IMR-90 (cell line): ENCODE data around the gene CSAD. TPM values are rescaled to one million over a fixed set of nuclear protein-coding genes. Genes with fewer than 3 reads are reported as not detected.

ENCODE experiments used
- ATAC-seq: fragments of 200-7000 bp; cut with Tn5 transposase; 2 replicates; pipeline ENCODE4 v1.9.1; 2020; ENCODE audit warnings: low read depth, mild to moderate bottlenecking, moderate library complexity
- BruUV-seq: library from RNA; stranded (reverse); fragments of 400-500 nt; replicated peaks from 2 replicates; lab custom pipeline; 2021; lab: Mats Ljungman, UMichigan
- CTCF ChIA-PET: fragments of 300-600 bp; formaldehyde crosslinking; extraction: SDS; loops from one replicate; lab custom pipeline; 2021; ENCODE audit warnings: antibody characterized with exemption; lab: Yijun Ruan, JAX
- POLR2A ChIA-PET: fragments of 300-600 bp; sonication (Branson Sonifier 250); formaldehyde crosslinking; loops from one replicate; lab custom pipeline; 2022; ENCODE audit warnings: antibody characterized with exemption; ENCODE audit not compliant: unreplicated experiment; lab: Charles Lee
- DNase-seq: peaks from one replicate; pipeline ENCODE4 v3.0.0; 2013
- H2AFZ ChIP-seq: replicated peaks from 2 replicates; pipeline ENCODE3; 2013; ENCODE audit warnings: low read length, mild to moderate bottlenecking; ENCODE audit not compliant: poor library complexity
- H2AK5ac ChIP-seq: 2 replicates; pipeline ENCODE4 v1.6.1; 2013; ENCODE audit warnings: low read depth, low read length, inconsistent platforms
- H2AK9ac ChIP-seq: replicated peaks from 2 replicates; pipeline ENCODE3; 2013; ENCODE audit warnings: mild to moderate bottlenecking, low read depth, low read length, moderate library complexity; ENCODE audit not compliant: poor library complexity
- H2BK120ac ChIP-seq: 2 replicates; pipeline ENCODE4 v1.6.1; 2013; ENCODE audit warnings: low read depth, low read length, inconsistent platforms
- H2BK15ac ChIP-seq: 3 replicates; pipeline ENCODE4 v1.6.1; 2013; ENCODE audit warnings: low read depth, low read length, inconsistent platforms
- H2BK20ac ChIP-seq: 2 replicates; pipeline ENCODE4 v1.6.1; 2013; ENCODE audit warnings: low read depth, mild to moderate bottlenecking, inconsistent platforms, low read length, moderate library complexity
- H2BK5ac ChIP-seq: 2 replicates; pipeline ENCODE4 v1.6.1; 2013; ENCODE audit warnings: mild to moderate bottlenecking, low read depth, low read length, inconsistent platforms; ENCODE audit not compliant: poor library complexity, severe bottlenecking
- H3K14ac ChIP-seq: replicated peaks from 2 replicates; pipeline ENCODE4 v1.6.1; 2013; ENCODE audit warnings: low read depth, low read length, inconsistent platforms
- H3K18ac ChIP-seq: 2 replicates; pipeline ENCODE4 v1.6.1; 2013; ENCODE audit warnings: low read depth, low read length, control low read depth
- H3K23ac ChIP-seq: 2 replicates; pipeline ENCODE4 v1.6.1; 2013; ENCODE audit warnings: low read depth, low read length, inconsistent platforms
- H3K27ac ChIP-seq: 2 replicates; pipeline ENCODE4 v1.5.1; 2013; ENCODE audit warnings: mild to moderate bottlenecking, control low read depth, low read length; ENCODE audit not compliant: insufficient read depth
- H3K27me3 ChIP-seq: 2 replicates; pipeline ENCODE4 v1.6.1; 2013; ENCODE audit warnings: low read length; ENCODE audit not compliant: control insufficient read depth, insufficient read depth
- H3K36me3 ChIP-seq: 2 replicates; pipeline ENCODE4 v1.6.1; 2013; ENCODE audit warnings: low read length, mixed read lengths; ENCODE audit not compliant: control insufficient read depth, insufficient read depth
- H3K4ac ChIP-seq: 2 replicates; pipeline ENCODE4 v1.6.1; 2013; ENCODE audit warnings: low read depth, low read length, inconsistent platforms
- H3K4me1 ChIP-seq: 2 replicates; pipeline ENCODE4 v1.6.1; 2013; ENCODE audit warnings: low read length, mixed read lengths; ENCODE audit not compliant: control insufficient read depth, insufficient read depth
- H3K4me2 ChIP-seq: 2 replicates; pipeline ENCODE4 v1.6.1; 2013; ENCODE audit warnings: low read depth, mild to moderate bottlenecking, control low read depth, low read length, moderate library complexity
- H3K4me3 ChIP-seq: 2 replicates; pipeline ENCODE4 v1.5.1; 2013; ENCODE audit warnings: low read depth, mild to moderate bottlenecking, control low read depth, low read length, moderate library complexity; ENCODE audit not compliant: insufficient read depth
- H3K56ac ChIP-seq: 2 replicates; pipeline ENCODE4 v1.6.1; 2013; ENCODE audit warnings: low read length, inconsistent platforms; ENCODE audit not compliant: insufficient read depth; ENCODE audit errors: extremely low read depth
- H3K79me1 ChIP-seq, 2 experiments: 2 replicates each; pipeline ENCODE4 v1.6.1; 2013; ENCODE audit warnings: low read length in 2 of 2, inconsistent platforms in 1 of 2, low read depth in 1 of 2
- H3K9ac ChIP-seq: 2 replicates; pipeline ENCODE4 v1.6.1; 2013; ENCODE audit warnings: low read depth, low read length, control low read depth
- H3K9me1 ChIP-seq: 2 replicates; pipeline ENCODE4 v1.6.1; 2013; ENCODE audit warnings: low read length, inconsistent platforms; ENCODE audit not compliant: insufficient read depth
- H3K9me3 ChIP-seq: 2 replicates; pipeline ENCODE4 v1.6.1; 2013; ENCODE audit warnings: low read length; ENCODE audit not compliant: control insufficient read depth, insufficient read depth
- H4K20me1 ChIP-seq: 2 replicates; pipeline ENCODE4 v1.6.1; 2013; ENCODE audit warnings: low read length, inconsistent platforms; ENCODE audit not compliant: insufficient read depth
- H4K5ac ChIP-seq: 2 replicates; pipeline ENCODE4 v1.6.1; 2013; ENCODE audit warnings: mild to moderate bottlenecking, low read depth, low read length, control low read depth
- H4K8ac ChIP-seq, 2 experiments: 2 replicates each; pipeline ENCODE4 v1.6.1; 2013; ENCODE audit warnings: low read depth in 2 of 2, low read length in 2 of 2, control low read depth in 1 of 2, inconsistent platforms in 1 of 2
- H4K91ac ChIP-seq: 2 replicates; pipeline ENCODE4 v1.6.1; 2013; ENCODE audit warnings: low read depth, low read length, inconsistent platforms; ENCODE audit not compliant: insufficient read depth
- BHLHE40 ChIP-seq: fragments of 150-350 bp; IDR thresholded peaks from 2 replicates; pipeline ENCODE4 v1.6.1; 2016; ENCODE audit warnings: mild to moderate bottlenecking, low read depth, low read length
- CEBPB ChIP-seq: IDR thresholded peaks from 2 replicates; pipeline ENCODE4 v1.6.1; 2012; ENCODE audit warnings: low read depth, low read length, improper control_type of control experiment
- CHD1 ChIP-seq: IDR thresholded peaks from 2 replicates; pipeline ENCODE4 v1.6.1; 2012; ENCODE audit warnings: low read depth, low read length, improper control_type of control experiment
- FOS ChIP-seq: fragments of 150-350 bp; IDR thresholded peaks from 2 replicates; pipeline ENCODE4 v1.6.1; 2016; ENCODE audit warnings: low read depth, low read length
- MAFK ChIP-seq: IDR thresholded peaks from 2 replicates; pipeline ENCODE4 v1.6.1; 2012; ENCODE audit warnings: low read depth, low read length, improper control_type of control experiment
- MAZ ChIP-seq: IDR thresholded peaks from 2 replicates; pipeline ENCODE4 v1.6.1; 2012; ENCODE audit warnings: low read depth, mild to moderate bottlenecking, low read length, improper control_type of control experiment, moderate library complexity, borderline replicate concordance
- MXI1 ChIP-seq: IDR thresholded peaks from 2 replicates; pipeline ENCODE4 v1.6.1; 2012; ENCODE audit warnings: low read depth, mild to moderate bottlenecking, low read length, moderate library complexity, borderline replicate concordance
- POLR2A ChIP-seq: IDR thresholded peaks from 2 replicates; pipeline ENCODE4 v1.6.1; 2012; ENCODE audit warnings: mild to moderate bottlenecking, low read depth, low read length
- RFX5 ChIP-seq: IDR thresholded peaks from 2 replicates; pipeline ENCODE4 v1.8.0; 2012; ENCODE audit warnings: low read depth, mild to moderate bottlenecking, low read length, moderate library complexity
- WGBS, 2 experiments: methylation state at CpG; one replicate each; pipeline versions ENCODE4 v1.1.5 to v1.1.7; 2013; ENCODE audit warnings: missing lambda C conversion rate in 2 of 2; ENCODE audit not compliant: insufficient read length in 1 of 2; ENCODE audit errors: extremely low coverage in 2 of 2; 5-methylcytosine and 5-hydroxymethylcytosine counted together
- dilution Hi-C: fragments of 300-500 bp; cut with HindIII; formaldehyde crosslinking; loops from one replicate; pipeline ENCODE4 v1.14.3; 2018; ENCODE audit warnings: low sequenced_read_pairs; ENCODE audit not compliant: unreplicated experiment
- in situ Hi-C: fragments of 300-500 bp; cut with MboI; formaldehyde crosslinking; loops from 3 replicates; pipeline ENCODE4 v1.14.3; 2019; ENCODE audit warnings: low sequenced_read_pairs, inconsistent platforms, mixed read lengths
- intact Hi-C: fragments of 100-400 bp; cut with micrococcal nuclease; formaldehyde crosslinking; loops from 2 replicates; pipeline ENCODE4 v1.10.0; 2022
- polyA plus RNA-seq, 3 experiments: library from polyadenylated mRNA; depleted of rRNA; stranded (reverse); fragments of >200 nt; gene quantifications; 2 replicates each; pipeline ENCODE4 v1.2.3, GENCODE V29; 2012; ENCODE audit warnings: low replicate concordance in 1 of 3
- total RNA-seq: library from RNA; depleted of rRNA; stranded (reverse); fragments of >200 nt; gene quantifications from 2 replicates; pipeline ENCODE4 v1.2.3, GENCODE V29; 2012
- TF ChIP-seq, protein P1 (sequence below): fragments of 150-350 bp; IDR thresholded peaks from 2 replicates; pipeline ENCODE4 v1.6.1; 2016; ENCODE audit warnings: low read depth, mild to moderate bottlenecking, low read length, moderate library complexity, borderline replicate concordance
- TF ChIP-seq, protein P2 (sequence below): fragments of 150-350 bp; IDR thresholded peaks from 2 replicates; pipeline ENCODE4 v1.6.1; 2017; ENCODE audit warnings: mild to moderate bottlenecking, antibody characterized with exemption, low read length, low read depth
- TF ChIP-seq, protein P3 (sequence below): conservative IDR thresholded peaks from 2 replicates; pipeline ENCODE4 v1.5.1; 2012; ENCODE audit warnings: mild to moderate bottlenecking, low read depth, low read length, improper control_type of control experiment

The CSAD gene
- total and polyA plus RNA-seq, 2 of the 4 experiments (the other 2 are of a cell fraction), result 5.4 to 45.6 TPM

DNA sequence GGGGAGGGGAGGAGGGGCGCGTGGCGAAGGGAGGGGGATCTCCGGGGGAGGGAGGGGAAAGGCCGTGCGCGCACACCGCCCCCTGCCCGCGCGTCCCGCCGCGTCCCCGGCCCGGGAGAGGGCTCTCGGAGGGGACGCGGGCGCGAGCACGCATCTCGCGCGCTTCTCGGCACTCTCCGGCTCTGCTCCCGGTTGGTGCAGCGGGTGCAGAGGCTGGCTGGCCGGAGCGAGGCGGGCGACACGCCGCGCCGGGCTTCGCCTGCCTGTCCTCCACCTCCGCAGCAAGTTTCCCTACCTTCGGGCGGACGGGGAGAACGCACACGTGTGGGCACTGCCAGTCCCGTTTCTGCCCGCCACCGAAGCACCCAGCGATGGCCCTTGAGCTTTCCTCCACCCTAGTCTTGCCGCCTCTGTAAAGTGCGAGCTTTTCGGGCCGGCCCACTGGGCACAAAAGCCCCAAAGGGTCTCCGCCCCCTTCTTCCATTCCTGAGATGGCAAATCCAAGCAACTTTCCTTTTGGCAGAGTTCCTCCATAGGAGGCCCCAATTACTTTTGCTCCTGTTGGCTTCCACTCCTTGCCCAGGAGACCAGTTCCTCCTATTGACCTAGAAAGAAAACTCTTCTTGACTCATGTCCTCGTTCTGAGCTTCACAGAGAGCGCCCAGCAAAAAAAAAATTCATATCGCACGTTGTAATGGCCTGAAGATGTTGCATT is 363 bp upstream of the CSAD start:
- no peaks in the 10 kb centered on the region for H3K9me3 ChIP-seq
- peak overlapping the region; percentile 81 for H3K4ac ChIP-seq
- H2AFZ ChIP-seq, result peak overlapping the region; percentile 99

More for the DNA sequence above, 363 bp upstream of the CSAD start:
- H3K4me1 ChIP-seq, result peaks cover 17% of the 10 kb centered on the region
- H3K56ac ChIP-seq, result peak overlapping the region; percentile 60
- no peak overlapping the region for H2BK120ac ChIP-seq
- H2BK15ac ChIP-seq, result no peak overlapping the region
- in situ Hi-C loops (no loop called here), intact Hi-C loops (loop anchor here (2.0 kb wide), 2 partner anchors 82 to 102 kb away; partner anchors contain the start of gene SPRYD3), dilution Hi-C loops (no loop called here)
- H3K27ac ChIP-seq, result peak overlapping the region; percentile 87
- peak overlapping the region; percentile 94 for H3K4me2 ChIP-seq
- H3K36me3 ChIP-seq, result peaks cover 26% of the 10 kb centered on the region
- H2BK20ac ChIP-seq, result no peak overlapping the region
- H3K14ac ChIP-seq, result peak overlapping the region; percentile 82
- H3K18ac ChIP-seq, result peak overlapping the region; percentile 78; the same call in 1 of the 2 replicates
- peak overlapping the region; percentile 45 for H4K91ac ChIP-seq
- peak overlapping the region; percentile 76 for H3K9ac ChIP-seq
- no peaks in the 10 kb centered on the region for H3K27me3 ChIP-seq
- H3K4me3 ChIP-seq, result peak overlapping the region; percentile 75
- peaks cover 34 to 63% of the 10 kb centered on the region in 2 experiments for H3K79me1 ChIP-seq
- H4K8ac ChIP-seq, result peak overlapping the region; percentile 7 to 53
- DNase-seq, result peak; percentile 71
- peak overlapping the region; percentile 64 for H2AK5ac ChIP-seq
- CTCF ChIA-PET, result interaction anchor here (0.6 to 2.3 kb wide), 3 partner anchors 16 to 1188 kb away, joined by 3 to 10 read pairs (median 3); partner anchors contain the start of gene AAAS
- H2AK9ac ChIP-seq, result peak overlapping the region; percentile 75
- peak; percentile 69 for ATAC-seq
- peak overlapping the region; percentile 86 for H3K23ac ChIP-seq
- H4K5ac ChIP-seq, result peak overlapping the region; percentile 28
- TF ChIP-seq MXI1 (peak; percentile 68; the same call in 1 of the 2 replicates), FOS (no peak), MAFK (no peak), MAZ (no peak), POLR2A (no peak; the same call in 1 of the 2 replicates), BHLHE40 (no peak), CEBPB (no peak), RFX5 (no peak), CHD1 (no peak)
- TF ChIP-seq, protein P1, sequence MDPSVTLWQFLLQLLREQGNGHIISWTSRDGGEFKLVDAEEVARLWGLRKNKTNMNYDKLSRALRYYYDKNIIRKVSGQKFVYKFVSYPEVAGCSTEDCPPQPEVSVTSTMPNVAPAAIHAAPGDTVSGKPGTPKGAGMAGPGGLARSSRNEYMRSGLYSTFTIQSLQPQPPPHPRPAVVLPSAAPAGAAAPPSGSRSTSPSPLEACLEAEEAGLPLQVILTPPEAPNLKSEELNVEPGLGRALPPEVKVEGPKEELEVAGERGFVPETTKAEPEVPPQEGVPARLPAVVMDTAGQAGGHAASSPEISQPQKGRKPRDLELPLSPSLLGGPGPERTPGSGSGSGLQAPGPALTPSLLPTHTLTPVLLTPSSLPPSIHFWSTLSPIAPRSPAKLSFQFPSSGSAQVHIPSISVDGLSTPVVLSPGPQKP, result no peak
- TF ChIP-seq, protein P2, sequence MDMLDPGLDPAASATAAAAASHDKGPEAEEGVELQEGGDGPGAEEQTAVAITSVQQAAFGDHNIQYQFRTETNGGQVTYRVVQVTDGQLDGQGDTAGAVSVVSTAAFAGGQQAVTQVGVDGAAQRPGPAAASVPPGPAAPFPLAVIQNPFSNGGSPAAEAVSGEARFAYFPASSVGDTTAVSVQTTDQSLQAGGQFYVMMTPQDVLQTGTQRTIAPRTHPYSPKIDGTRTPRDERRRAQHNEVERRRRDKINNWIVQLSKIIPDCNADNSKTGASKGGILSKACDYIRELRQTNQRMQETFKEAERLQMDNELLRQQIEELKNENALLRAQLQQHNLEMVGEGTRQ, result no peak
- TF ChIP-seq, protein P3, sequence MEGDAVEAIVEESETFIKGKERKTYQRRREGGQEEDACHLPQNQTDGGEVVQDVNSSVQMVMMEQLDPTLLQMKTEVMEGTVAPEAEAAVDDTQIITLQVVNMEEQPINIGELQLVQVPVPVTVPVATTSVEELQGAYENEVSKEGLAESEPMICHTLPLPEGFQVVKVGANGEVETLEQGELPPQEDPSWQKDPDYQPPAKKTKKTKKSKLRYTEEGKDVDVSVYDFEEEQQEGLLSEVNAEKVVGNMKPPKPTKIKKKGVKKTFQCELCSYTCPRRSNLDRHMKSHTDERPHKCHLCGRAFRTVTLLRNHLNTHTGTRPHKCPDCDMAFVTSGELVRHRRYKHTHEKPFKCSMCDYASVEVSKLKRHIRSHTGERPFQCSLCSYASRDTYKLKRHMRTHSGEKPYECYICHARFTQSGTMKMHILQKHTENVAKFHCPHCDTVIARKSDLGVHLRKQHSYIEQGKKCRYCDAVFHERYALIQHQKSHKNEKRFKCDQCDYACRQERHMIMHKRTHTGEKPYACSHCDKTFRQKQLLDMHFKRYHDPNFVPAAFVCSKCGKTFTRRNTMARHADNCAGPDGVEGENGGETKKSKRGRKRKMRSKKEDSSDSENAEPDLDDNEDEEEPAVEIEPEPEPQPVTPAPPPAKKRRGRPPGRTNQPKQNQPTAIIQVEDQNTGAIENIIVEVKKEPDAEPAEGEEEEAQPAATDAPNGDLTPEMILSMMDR, result 0 out of 2 replicates have a peak, but pooled peaks have one; percentile 1
- peaks cover 21% of the 10 kb centered on the region; the same call in 1 of the 2 replicates for H4K20me1 ChIP-seq
- POLR2A ChIA-PET, result interaction anchor here (0.7 to 1.3 kb wide), 4 partner anchors 21 to 1878 kb away, joined by 3 to 4 read pairs (median 3); partner anchors contain the start of gene SPRYD3
- no TSS peak for BruUV-seq
- 1% methylated on average over 31 of the region's 57 CpGs; no CpG with 5 or more reads in 1 of the 2 experiments for WGBS, 2 experiments
- H2BK5ac ChIP-seq, result peak overlapping the region; percentile 93
- peaks cover 12% of the 10 kb centered on the region for H3K9me1 ChIP-seq
